IPS DF 6.9 (cell line): ENCODE results near the gene OIP5.

Experiments used
- DNase-seq: peaks from one replicate; pipeline ENCODE4 v3.0.0-alpha.2; 2013; ENCODE audit warnings: low read depth, low spot score
- H3K27ac ChIP-seq: one replicate; pipeline ENCODE4 v1.5.1; 2013; ENCODE audit warnings: low read length, control low read depth
- H3K27me3 ChIP-seq: 2 replicates; pipeline ENCODE4 v1.6.1; 2013; ENCODE audit warnings: mild to moderate bottlenecking, low read length; ENCODE audit not compliant: control insufficient read depth, insufficient read depth
- H3K36me3 ChIP-seq: 2 replicates; pipeline ENCODE4 v1.6.1; 2013; ENCODE audit warnings: low read length; ENCODE audit not compliant: control insufficient read depth, insufficient read depth
- H3K4me1 ChIP-seq: 2 replicates; pipeline ENCODE4 v1.6.1; 2013; ENCODE audit warnings: low read length; ENCODE audit not compliant: control insufficient read depth, insufficient read depth
- H3K4me3 ChIP-seq: 2 replicates; pipeline ENCODE4 v1.5.1; 2013; ENCODE audit warnings: mild to moderate bottlenecking, low read length
- H3K9me3 ChIP-seq: 2 replicates; pipeline ENCODE4 v1.6.1; 2013; ENCODE audit warnings: low read length, inconsistent platforms; ENCODE audit not compliant: control insufficient read depth, insufficient read depth
- WGBS: extraction: QIAGEN DNeasy Blood & Tissue Kit; methylation state at CpG from one replicate; pipeline ENCODE4 v1.1.7; 2013; ENCODE audit warnings: mixed read lengths, missing lambda C conversion rate; ENCODE audit not compliant: insufficient read length, insufficient coverage; 5-methylcytosine and 5-hydroxymethylcytosine counted together

OIP5 gene

GRCh38 chr15:41259546-41260189 is 72.7 kb downstream of the OIP5 start:
- no peaks in the 10 kb centered on the region; the same call in 1 of the 2 replicates for H3K4me1 ChIP-seq
- H3K27ac ChIP-seq = no peak overlapping the region
- H3K4me3 ChIP-seq = no peak overlapping the region
- no CpG with 5 or more reads among the region's 12 CpGs for WGBS
- no peak for DNase-seq
- H3K36me3 ChIP-seq = peaks cover 3% of the 10 kb centered on the region; the same call in 1 of the 2 replicates
- no peaks in the 10 kb centered on the region for H3K27me3 ChIP-seq
- no peaks in the 10 kb centered on the region for H3K9me3 ChIP-seq
